Stimulated activated CD4-positive, alpha-beta T cell treated with anti-CD3 and anti-CD28 coated beads, Interleukin-1b, Interleukin-23, amount 100 ng/mL, for 48 hours (primary cell): ENCODE data around the gene HK1.
"Not testable (repeated sequence)": the region's sequence is repeated elsewhere in the genome, so short reads cannot be mapped to it uniquely, and the experiment has no call there.

Experiments
- DNase-seq: peaks from one replicate; pipeline ENCODE4 v3.0.0-alpha.2; 2020

The HK1 gene

DNA sequence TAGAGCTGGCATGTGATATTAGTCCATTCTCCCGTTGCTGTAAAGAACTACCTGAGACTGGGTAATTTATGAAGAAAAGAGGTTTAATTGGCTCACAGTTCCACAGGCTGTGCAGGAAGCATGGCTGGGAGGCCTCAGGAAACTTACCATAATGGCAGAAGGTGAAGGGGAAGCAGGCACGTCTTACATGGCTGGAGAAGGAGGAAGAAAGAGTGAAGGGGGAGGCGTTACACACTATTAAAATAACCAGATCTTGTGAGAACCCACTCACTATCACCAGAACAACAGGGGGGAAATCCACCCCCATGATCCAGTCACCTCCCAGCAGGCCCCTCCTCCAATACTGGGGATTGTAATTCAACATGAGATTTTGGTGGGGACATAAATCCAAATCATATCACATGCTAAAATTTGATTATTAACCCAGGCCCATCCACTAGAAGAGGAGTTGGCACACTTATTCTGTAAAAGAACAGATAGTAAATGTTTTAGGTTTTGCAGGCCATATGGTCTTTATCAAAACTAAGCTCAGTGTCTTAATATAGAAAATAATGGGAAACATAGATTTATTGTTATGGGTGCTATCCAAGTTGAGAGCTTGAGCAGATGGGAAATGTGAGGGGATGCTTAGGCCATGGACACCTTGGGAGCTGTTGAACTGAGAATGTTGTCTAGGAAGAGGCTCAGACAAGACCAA, 18.6 kb upstream of the HK1 start:
- no peak for DNase-seq

DNA sequence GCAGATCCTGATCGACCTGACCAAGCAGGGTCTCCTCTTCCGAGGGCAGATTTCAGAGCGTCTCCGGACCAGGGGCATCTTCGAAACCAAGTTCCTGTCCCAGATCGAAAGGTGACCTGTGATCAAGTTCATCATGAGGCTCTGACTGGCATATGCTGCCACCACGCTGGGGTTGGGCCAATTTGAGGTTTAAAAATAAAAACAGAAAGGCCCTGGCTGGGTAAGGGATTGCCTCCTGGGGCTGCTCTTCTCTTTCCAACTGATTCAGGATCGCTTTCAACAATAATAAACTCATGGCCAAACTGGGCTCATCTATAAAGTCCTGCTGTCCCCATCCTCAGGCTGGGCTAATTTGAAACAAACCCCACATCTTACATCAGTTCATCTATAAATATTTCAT, 17.1 kb upstream of the HK1 start:
- no peak for DNase-seq

DNA sequence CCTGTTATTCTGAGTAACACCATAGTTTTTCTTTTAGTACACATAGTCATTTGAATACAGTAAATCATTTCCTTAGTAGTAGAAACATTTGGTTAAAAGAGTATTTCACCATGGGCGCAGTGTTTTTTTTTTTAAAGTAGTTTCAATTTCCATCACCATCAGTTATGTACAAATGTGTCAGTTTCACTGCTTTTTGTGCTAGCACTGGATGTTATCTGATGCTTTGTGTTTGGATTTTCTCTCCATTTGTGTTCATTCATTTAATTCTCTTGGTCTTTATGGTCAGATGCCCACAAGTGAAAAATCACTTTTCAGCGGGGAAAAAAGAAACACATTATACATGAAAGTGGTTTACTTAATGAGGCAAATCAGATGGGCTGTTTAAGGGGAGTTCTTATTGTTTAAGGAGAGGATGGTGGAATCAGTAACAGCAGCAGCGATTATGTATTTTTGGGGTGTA, 16.0 kb upstream of the HK1 start:
- DNase-seq = no peak

DNA sequence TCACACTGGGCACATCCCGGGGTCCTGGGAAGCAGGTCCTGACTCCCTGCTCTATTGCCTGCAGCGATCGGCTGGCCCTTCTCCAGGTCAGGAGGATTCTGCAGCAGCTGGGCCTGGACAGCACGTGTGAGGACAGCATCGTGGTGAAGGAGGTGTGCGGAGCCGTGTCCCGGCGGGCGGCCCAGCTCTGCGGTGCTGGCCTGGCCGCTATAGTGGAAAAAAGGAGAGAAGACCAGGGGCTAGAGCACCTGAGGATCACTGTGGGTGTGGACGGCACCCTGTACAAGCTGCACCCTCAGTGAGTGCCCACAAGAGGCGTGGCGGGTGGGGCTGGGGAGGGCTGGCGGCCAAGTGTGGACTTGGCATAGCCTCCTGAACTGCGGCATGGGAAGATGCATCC, 12.8 kb upstream of the HK1 start:
- no peak for DNase-seq

DNA sequence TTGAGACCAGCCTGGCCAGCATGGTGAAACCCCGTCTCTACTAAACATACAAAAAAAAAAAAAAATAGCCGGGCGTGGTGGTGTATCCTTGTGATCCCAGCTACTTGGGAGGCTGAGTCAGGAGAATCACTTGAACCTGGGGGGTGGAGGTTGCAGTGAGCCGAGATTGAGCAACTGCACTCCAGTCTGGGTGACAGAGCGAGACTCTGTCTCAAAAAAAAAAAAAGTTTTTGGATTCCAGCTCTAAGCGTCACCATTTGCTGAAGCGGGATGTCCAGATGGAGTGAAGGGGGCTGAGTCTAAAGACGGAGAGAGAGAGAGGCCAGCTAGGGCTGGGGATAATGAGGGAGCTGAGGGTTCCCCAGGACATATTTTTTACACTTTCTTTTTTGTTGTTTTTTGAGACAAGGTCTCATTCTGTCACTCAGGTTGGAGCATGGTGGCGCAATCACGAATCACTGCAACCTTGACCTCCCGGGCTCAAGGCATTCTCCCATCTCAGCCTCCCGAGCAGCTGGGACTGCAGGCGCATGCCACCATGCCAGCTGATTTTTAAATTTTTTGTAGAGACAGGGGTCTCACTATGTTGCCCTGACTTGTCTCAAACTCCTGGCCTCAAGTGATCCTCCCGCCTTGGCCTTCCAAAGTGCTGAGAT, 9.4 kb upstream of the HK1 start:
- DNase-seq = no peak

- DNase-seq = no peak
Observed at GRCh38 chr10:69269761-69270160, 8.5 kb upstream of the HK1 start.

GRCh38 chr10:69270990-69271389, 7.3 kb upstream of the HK1 start:
- DNase-seq = no peak

GRCh38 chr10:69272624-69273023, 5.7 kb upstream of the HK1 start:
- DNase-seq = no peak

DNA sequence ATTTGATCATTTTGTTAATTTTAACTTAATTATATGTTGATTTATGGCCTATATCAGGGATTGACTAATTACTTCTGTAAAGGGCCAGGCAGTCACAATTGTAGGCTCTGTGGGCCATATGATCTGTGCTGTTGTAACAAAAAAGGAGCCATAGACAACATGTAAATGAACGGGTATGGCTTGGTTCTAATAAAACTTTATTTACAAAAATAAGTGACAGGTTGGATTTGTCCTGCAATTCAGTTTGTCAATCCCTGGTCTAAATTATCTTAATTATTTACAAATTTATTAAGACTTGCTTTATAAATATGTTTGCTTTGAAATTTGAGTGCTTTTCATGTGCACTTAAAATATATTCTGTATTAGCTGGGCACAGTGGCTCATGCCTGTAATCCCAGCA, 2.9 kb upstream of the HK1 start:
- DNase-seq = no peak

GRCh38 chr10:69276503-69276902, 1.8 kb upstream of the HK1 start:
- DNase-seq = no peak

- no peak for DNase-seq
Observed at GRCh38 chr10:69279110-69279509, 814 bp downstream of the HK1 start.

- DNase-seq = no peak
Observed at GRCh38 chr10:69281507-69282413, 3.5 kb downstream of the HK1 start.

DNA sequence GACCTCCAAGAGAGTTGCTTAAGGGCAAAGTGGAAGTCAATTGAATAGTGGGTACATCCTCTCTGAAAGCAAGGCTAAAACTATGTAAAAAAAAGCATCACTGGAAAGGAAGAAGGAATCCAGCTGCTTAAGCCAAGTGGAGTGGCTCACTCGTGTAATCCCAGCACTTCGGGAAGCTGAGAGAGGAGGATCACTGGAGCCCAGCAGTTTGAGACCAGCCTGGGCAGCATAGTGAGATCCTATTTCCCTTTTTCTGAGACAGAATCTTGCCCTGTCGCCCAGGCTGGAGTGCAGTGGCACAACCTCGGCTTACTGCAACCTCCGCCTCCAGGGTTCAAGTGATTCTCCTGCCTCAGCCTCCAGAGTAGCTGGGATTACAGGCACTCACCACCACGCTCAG, 6.1 kb downstream of the HK1 start:
- DNase-seq = not testable (repeated sequence)

DNA sequence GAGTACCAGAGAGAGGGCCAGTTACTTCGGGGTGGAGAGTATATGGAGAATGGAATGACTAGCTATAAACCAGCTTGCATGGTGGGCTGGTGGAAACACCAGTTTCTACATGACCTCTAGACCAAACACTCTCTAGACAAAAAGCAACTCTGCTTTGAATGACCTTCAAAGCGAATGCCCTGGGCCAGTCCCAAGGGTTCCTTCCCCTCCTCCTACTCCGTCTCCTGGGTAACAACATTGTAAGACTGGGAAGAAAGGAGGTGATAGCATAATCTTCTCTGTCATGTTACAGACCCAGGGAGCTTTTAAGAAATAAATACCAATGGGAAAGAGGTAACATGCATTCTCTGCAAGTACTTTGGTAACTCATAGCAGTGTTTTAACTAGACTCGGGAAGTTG, 7.4 kb downstream of the HK1 start:
- DNase-seq = no peak

DNA sequence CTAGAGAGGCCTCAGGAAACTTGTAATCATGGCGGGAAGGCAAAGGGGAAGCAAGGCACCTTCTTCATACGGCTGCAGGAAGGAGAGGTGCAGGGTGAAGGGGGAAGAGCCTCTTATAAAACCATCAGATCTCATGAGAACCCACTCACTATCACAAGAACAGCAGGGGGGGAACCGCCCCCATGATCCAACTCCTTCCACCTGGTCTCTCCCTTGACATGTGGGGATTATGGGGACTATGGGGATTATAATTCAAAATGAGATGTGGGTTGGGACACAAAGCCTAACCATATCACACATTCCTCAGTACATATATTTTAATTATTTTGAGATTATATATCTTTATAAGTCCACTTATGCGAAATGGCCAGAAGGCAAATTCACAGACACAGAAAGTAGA, 8.9 kb downstream of the HK1 start:
- DNase-seq = no peak

GRCh38 chr10:69290993-69291392, 12.7 kb downstream of the HK1 start:
- DNase-seq = no peak

GRCh38 chr10:69292459-69292858, 14.2 kb downstream of the HK1 start:
- no peak for DNase-seq

- no peak for DNase-seq
Observed at GRCh38 chr10:69295027-69295636, 16.8 kb downstream of the HK1 start.

DNA sequence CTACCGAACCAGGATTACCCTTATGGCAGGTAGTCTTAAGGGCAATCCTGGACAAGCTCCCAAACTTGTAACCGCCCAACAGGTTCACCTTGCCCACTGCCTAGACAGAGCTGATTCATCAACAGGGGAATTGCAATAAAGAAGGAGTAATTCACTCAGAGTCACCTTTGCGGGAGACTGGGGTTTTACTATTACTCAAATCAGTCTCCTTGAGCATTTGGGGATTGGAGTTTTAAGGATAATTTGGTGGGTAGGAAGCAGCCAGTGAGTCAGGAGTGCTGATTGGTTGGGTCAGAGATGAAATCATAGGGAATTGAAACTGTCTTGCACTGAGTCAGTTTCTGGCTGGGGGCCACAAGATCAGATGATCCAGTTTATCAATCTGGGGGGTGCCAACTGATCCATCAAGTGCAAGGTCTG, 25.3 kb downstream of the HK1 start:
- peak; percentile 33 for DNase-seq

DNA sequence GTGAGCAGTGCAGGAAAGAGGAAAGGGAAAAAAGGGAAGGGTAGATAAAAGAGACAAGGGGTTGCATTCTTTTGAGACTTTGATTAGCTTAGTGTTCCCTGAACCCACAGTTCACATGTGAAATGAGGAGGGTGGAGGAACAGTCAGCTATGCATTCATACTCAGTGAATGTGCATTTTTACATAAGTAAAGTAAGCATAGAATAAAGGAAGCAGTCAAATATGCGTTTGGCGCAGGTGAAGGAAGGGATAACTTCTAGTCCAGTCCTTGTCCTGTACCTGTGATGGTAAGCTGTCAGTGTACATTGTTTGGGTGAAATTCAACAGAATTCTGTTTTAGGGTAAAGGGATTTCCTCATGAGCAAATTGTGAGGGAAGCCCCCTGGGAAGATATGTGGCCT, 28.1 kb downstream of the HK1 start:
- DNase-seq = no peak

DNA sequence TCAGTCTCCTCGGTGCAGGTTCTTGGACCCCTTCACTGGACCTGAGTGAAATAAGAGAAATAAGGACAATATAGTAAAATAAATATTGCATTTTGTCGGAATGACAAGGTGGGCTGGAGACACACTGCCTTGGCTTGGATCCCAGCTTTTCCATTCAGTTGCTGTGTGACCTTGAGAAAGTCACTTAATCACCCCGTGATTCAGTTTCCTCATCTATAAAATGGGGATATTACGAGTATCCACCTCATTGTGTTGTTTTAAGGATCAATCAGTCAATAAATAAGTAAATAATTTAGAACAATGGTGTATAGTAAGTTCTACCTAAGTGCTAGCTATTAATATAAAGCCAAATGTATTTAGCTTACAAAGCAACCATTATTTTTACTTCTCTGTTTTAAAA, 29.1 kb downstream of the HK1 start:
- no peak for DNase-seq

DNA sequence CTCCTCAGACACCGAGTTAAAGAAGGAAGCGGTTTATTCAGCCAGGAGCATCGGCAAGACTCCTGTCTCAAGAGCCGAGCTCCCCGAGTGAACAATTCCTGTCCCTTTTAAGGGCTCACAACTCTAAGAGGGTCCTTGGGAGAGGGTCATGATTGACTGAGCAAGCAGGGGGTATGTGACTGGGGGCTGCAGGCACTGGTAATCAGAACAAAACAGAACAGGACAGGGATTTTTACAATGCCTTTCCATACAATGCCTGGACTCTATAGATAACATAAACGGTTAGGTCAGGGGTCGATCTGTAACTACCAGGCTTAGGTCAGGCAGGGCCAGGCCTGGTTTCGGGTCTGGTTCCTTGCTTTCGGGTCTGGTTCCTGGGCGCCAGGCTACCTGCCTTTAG, 30.0 kb downstream of the HK1 start:
- not testable (repeated sequence) for DNase-seq

DNA sequence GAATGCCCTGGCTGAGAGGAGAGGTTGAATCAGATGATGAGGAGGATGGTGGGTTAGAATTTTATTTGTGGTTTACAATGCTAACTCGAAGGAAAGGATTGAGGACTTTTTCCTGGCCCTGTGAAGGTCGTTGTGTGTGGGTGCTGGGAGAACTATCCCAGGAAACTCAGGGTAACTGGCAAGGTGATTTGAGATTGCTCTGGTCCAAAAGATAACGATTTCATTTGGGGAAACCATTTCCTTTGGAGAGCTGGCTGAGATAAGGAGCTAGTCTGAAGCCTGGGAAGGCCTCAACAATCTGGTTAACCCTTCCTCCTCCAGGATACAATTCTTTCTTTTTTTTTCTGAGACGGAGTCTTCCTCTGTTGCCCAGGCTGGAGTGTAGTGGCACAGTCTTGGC, 33.0 kb downstream of the HK1 start:
- no peak for DNase-seq
